ENCODE data around the gene STIP1.
"Not testable (repeated sequence)": the region's sequence is repeated elsewhere in the genome, so short reads cannot be mapped to it uniquely, and the experiment has no call there.

STIP1 gene

DNA sequence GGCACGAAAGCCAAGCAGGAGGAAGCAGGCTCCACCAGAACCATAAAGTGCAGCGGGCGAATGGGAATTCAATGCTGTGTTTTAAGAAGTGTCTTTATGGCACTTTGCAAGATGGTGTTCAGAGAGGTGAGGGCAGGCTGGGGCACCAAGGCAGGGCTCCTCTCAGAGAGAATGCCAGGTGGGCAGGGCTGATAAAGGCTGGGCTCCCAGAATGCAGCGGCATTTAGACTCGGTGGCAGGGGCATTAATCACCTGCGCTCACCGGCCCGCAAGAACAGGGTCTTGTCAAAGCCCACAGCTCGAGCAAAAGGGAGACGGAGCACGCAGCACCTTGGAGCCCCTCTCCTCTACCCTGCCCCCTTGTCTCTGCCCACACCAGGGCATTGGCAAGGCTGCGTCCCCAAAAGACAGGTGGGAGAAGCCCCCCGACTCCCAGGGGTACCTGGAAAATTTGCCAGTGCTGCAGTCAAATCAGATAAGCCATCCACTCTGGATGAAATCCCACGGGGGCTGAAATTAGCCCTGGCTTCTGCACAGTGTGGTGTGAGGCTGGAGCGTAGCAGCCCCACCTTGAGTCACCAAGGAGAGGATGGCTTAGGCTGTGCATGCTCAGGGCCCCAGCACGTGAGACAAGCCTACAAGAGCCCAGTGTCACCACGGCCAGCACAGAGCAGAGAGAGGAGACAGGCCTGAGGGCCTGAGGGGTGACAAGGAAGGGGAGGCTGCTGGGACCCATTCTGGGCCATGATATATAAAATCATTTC is 28.2 kb upstream of the STIP1 start:
- no peak for DNase-seq

DNA sequence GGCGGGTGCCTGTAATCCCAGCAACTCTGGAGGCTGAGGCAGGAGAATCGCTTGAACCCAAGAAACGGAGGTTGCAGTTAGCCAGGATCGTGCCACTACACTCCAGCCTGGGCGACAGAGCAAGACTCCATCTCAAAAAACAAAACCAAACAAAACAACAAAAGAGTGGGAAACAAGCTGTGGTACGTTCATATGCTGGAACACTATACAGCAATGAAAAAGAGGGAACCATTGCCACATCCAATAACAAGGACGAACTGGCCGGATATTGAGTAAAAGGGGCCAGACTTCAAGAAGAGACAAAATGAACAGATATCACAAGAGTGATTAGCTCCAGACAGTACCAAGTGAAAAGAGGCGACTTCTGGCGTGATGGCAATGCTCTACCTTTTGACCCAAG is 24.9 kb upstream of the STIP1 start:
- DNase-seq = no peak

DNA sequence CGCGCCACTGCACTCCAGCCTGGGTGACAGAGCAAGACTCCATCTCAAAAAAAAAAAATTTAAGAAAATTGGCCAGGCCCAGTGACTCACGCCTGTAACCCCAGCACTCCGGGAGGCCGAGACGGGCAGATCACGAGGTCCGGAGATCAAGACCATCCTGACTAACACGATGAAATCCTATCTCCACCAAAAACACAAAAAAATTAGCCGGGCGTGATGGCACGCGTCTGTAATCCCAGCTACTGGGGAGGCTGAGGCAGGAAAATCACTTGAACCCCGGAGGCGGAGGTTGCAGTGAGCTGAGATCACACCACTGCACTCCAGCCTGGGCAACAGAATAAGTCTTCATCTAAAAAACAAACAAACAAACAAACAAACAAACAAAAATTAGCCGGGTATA is 23.2 kb upstream of the STIP1 start:
- not testable (repeated sequence) for DNase-seq

DNA sequence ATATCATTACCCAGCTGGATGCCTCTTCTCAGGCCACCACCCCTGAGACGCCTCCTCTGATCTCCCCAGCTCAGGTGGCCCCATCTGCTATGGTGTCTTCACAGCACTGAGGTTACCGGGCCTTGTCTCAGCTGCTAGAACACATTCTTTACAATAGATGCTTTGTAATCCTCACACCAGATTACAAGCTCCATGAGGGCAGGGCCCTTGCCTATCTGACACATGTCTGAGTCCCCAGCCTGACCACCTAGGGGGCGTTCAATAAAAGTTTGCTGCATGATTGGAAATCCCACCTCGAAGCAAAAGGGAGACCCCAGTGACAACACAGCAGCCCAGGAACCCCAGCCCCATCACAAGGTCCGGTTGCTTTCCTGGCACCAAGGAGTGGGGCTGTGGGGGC is 22.0 kb upstream of the STIP1 start:
- DNase-seq = no peak

DNA sequence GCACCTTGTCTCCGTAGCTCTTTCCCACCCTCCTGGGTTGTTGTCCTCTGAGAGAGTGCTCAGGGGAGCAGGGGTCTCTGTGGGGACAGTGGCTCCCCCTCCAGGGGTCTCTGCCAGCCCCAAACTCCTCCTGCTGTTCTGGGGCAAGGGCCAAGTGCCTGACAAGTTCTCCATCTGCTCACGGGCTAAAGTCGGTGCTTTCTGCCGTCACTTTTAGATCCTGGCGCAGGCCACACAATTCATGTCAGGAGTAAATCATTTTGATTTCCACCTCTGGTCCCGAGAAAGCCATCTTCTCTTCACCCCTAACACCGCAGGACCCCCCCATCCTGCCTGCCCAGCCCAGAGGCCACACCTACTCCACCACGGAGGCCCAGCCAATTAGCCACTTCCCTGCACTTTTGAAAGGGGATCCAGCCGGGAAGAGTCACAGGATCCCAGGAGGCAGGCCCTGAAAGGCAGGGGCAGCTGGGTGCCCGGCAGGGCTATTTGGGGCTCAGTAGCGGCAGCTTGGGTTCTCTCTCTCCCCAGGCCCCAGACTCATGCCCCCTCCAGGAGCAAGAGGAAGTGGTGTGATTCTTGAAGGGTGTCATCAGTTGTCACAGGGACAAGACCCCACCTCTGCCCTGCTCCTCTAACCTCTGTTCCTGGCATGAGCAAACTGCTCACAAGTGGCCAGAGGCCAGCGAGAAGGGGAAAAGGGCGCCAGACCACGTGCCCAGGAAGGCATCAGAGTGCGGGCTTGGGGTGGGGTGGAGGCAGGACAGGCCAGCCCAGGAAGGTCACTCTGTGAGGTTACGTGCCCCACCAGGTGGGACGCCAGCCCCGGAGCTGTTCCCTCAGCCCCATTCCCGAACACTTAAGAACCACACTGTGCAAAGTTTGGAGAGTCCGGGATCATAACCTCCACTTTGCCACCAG is 21.3 kb upstream of the STIP1 start:
- DNase-seq = peak; percentile 12

GRCh38 chr11:64165481-64165841 is 20.5 kb upstream of the STIP1 start:
- DNase-seq = no peak

- DNase-seq = peak; percentile 79
These were observed 19.9 kb upstream of the STIP1 start, which contains the start of gene MACROD1 for GRCh38 chr11:64165842-64166635. Gene MACROD1, minus strand, starts transcription at chr11:64166113. Its CDS starts 119 bp downstream, at chr11:64165994.

DNA sequence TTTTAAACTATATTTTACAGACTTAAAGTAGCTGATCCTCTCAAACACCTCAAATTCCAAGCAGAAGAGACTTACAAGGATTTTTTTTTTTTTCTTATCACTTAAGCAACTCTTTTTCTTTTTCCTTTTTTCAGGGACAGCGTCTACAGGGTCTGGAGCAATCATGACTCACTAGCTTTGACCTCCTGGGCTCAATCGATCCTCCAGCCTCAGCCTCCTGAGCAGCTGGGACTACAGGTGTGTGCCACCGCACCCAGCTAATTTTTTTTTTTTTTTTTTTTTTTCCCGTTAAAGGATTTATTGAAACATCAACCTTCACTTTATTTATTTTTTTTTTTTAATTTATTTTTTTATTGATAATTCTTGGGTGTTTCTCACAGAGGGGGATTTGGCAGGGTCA is 15.6 kb upstream of the STIP1 start:
- DNase-seq = no peak

DNA sequence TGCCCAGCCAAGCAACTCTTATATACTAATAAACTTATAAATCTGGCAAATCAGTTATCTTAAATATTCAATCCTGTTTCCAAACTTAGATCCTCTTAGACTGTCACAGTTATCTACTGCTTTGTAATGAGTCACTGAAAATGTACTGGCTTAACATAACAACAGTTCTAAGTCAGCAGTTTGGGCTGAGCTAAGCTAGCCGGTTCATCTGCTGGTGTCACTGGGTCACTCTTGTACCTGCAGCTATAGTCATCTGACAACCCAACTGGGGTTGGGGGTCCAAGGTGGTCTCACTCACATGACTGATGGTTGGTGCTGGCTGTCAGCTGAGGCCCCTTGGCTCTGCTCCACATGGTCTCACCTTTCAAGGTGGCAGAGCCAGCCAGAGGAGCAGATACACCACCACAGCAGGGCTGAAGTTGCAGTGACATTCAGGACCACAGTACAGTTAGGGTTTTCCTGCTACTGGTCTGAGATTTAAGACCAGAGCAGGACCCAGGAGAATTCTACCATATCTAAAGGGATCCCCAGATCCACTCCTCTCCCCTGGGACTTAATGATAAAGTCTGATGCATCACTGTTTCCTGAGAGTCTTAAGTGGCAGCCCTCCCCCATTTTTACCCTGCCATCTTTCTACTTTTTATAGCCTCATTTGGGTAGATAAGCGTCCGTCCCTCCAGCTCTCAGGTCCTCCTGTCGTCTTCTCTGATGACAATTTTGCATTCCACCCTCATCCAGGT is 12.2 kb upstream of the STIP1 start:
- DNase-seq = no peak

GRCh38 chr11:64176751-64177150 is 9.2 kb upstream of the STIP1 start:
- no peak for DNase-seq

DNA sequence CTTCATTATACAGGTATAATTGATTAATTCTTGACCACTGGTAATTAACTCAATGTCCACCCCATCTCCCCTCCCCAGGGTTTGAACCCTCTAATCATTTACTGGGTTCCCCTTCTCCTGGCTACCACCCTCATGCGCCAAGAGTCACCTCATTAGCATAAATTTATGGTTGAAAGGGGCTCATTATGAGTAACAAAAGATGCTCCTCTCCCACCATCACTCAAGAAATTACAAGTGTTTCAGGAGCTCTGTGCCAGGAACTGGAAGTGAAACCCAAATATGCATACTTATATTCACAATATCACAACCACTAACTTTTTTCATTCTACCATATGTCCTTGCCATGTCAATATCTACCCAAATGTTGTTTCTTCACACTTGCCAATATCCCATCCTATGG is 7.8 kb upstream of the STIP1 start:
- DNase-seq = no peak

DNA sequence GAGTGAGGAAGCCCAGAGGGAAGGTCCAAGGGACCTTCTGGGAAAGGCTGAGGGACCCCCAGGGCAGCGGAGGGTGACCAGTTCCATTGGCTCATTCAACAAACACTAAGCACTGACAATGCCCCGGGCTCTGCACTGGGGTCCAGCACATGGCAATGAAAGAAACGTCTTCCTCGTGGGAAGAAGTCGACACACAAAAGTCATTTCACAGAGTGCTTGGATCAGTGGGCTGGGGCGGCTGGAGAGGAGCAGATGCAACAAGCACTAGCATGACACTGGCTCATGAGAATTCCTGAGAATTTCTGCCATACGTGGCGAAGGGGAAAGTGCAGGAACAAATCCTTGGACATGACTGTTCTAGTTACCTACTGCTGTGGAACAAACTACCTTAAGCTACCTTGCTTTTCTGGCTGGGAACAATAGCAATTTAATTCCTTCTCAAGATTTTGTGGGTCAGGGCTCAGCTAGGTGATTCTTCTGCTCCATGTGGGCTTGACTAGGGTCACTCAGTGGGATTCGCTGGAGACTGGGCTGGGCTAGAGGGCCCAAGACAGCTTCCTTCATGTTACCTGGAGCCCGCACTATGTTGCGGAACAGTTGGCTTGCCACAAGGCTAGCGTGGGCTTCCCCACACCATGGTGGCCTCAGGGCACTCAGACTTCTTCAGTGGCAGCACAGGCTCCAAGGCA is 6.9 kb upstream of the STIP1 start:
- no peak for DNase-seq

DNA sequence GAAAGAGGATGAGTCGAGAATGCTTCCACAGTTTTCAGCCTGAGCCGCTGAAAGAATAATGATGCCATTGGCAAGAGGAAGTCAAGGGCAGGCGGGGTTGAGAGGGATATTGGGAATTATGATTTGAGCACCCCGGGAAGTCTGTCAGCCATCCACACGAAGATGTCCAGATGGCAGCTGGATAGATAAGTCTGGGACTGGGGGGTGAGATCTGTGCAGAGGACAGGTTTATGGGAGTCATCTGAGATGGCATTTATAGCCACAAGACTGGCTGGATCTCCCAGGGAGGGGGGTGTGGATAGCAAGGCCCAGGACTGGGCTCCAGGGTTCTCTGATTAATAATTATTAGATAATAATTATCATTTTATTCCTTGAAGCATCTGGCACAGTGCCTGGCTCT is 5.1 kb upstream of the STIP1 start:
- no peak for DNase-seq

DNA sequence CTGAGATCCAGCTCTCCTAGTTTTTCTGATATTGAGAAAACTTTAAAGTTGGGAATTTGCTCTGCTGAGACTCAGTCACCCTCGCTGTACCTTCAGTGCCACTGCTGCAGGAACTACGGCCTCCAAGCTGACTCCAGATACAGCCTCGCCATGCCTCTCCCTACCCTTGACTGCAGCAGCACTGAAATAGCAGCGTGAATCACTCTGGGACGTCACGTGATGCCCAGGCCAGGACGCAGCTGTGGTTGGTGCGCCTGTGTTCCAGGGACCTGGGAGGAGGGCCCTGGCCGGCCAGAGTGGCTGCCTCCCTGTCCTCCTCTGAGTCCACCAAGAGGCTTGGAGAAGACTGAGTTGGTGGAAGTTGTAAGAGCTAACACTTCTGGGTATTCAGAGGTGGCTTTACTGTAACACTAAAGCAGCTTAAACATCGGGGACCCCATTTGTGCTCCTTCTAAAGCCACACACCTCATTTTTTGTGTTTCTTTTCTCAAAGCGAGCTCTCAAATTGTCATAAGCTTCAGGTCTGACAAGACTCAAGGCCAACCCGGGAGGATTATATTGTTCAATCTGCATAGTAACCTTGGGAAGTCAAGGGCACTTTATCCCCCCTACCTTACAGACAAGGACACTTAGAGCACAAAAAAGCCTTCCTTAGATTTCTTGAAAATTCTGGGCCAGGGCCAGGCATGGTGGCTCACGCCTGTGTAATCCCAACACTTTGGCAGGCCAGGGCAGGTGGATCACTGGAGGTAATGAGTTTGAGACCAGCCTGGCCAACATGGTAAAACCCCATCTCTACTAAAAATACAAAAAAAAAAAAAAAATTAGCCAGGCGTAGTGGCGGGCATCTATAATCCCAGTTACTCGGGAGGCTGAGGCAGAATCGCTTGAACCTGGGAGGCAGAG is 4.2 kb upstream of the STIP1 start:
- peak; percentile 90 for DNase-seq

- DNase-seq = no peak
These were observed 2.1 kb upstream of the STIP1 start for GRCh38 chr11:64183890-64184289.

DNA sequence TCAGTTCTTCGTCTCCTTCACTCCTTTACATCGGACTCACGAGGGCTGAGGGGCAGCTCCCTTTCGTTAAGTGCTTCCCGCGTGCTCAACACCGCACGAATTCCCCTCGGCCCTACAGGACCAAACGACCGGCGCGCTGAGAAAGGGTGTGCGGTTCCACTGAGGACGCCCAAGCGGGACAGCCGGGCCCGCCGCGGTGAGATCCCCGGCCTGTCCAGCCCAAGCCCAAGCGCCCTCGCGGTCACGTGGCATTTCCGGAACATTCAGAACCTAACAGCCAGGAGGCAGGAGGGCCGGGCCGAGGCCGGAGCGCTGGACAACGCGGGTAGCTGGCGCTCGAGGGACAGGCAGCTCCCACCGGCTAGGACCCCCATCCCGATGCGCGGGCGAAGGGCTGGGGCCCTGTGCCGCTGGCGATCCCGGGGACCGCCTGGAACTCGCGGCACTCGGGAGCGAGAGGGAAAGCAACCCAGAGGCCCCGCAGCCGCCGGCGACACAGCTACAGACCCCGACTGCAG is 737 bp upstream of the STIP1 start:
- peak; percentile 76 for DNase-seq

DNA sequence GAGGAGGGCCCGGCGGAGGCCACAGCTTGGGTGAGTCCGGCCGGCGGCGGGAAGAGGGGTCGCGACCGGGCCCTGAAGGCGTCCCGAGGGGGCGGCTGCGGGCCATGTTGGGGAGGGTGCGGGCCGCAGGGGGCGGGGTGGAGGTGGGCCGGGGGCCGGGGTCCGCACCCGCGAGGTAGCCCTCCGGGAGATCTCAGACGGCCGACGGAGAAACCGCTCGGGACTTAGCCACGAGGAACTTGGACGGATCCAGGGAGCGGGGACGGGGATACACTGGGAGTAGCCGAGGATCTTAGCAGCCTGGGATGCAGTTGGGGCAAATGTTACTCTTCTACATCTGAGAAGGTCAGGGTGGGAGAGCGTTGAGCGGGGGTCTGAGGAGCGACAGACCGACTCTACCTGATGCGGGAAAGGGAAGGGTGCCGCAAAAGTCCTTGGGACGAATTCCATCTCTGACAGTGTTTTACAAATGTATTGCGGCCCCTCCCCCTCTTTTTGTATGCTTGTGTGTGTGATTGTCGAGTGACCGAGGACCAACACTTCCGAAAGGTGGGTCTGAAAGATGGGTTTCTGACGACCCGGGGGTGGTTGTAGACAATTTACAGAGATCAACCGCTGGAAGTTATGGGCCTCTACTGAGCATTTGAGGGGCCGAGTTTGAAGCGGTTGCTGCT is 658 bp downstream of the STIP1 start:
- DNase-seq = no peak

DNA sequence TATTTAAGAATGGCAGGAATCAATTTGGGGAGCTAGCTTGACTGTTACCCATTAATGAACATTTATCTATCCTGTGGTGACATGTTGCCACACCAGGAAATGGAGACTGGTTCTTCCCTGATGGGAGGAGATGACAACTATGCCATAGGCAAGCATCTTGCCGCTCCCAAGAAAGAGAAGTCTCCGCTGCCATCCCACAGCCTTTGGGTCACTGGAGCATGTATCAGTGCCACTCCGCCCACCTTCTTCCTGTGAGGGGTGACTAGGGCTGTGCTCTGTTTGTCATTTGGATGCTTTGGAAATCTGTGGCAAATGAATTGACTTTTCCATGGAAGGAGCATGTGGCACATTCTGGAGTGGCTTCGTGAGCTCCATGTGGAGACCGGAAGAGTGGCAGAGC is 6.5 kb downstream of the STIP1 start:
- no peak for DNase-seq

DNA sequence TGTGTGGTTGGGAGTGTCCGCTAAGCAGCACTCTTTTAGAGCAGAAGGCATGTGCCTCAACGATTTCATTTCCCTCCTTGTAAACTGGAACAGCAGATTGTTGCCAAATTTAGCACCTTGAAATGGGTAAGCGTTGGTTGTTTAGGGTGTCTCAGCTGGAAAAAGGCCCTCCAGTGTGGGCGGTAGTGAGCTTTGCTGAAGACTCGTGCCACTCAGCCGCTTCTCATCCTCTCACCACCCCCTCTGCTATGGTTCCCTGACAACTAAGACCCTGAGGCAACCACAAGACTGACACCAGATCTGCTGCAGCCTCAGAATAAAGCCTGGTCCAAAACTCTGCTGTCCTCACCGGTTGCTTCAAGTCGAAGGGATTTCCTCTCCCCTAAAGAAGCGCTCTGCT is 10.7 kb downstream of the STIP1 start:
- no peak for DNase-seq

- DNase-seq = no peak
These were observed 12.5 kb downstream of the STIP1 start for GRCh38 chr11:64198511-64198910.
